HS-5 (cell line): Measurements from ENCODE around the gene RNF114.
A peak's percentile ranks its signal among the peaks of the same experiment; 100 is the strongest.

Source experiments
- DNase-seq: peaks from one replicate; pipeline ENCODE4 v3.0.0-alpha.2; 2012; ENCODE audit warnings: low read depth

Gene RNF114

DNA sequence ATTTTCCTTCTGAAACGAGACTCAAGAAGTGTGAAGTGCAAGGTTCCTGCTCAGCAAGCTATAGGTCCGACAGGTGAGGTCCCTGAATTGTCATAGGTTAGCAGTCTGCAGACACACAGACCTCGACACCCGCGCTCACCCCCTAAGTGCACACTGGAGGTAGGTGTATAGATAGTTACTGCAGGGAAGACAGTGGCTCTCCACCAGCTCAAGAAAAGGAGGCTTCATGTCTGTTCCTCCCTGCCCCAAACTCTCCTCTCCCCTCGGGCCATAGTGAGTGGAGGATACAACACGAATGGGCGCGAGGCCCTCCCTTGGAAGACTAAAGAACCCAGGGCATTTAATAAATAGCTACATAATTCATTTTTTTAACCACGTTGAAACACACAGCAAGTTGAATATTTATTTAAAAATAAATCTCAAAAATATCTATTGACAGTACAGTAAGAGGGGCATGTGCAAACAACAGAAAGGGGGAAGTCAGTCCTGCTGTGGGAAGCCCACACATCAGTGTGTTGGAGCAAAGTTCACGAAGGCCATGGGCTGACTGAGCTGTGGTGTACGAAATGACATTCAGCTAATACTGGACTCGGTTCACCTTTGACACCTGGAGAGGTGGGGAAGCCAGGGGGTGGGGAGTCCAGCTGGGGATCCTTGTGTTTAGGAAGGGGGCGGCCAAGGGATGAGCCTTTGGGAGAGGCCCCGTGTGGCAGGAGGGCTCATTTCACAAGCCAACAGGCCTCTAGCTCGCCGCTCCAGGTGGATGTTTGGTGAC, 31.6 kb upstream of the RNF114 start:
- DNase-seq, result no peak

DNA sequence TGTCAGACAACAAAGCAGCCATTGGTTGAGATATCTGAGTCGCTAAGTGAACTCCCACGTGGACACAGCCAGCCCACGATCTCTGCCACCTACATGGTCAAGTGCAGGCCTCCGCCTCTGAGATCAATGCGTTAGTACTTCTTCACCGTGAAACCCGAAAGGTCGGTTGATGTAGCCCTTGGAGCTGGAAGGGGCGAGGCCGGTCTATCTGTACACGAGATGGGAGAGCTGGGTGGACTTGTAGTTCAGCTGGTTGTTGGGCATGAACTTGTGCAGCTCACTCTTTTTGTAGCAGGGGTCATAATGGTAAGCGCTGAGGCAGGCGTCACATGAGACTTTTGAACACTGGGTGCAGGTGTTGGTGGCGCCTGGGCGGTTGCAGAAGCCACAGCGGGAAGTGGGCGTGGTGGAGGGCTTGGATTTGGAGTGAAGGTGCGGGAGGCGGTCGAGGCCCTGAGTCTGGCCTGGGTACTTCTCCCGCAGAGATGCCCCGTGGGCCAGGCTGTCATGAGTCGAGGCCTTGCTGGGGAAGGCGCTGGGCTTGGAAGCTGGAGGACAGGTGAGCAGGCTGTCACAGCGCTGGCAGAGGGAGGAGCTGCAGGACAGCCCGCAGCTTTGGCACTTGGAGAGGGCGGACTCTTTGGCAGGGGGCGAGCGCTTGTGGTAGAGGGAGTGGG, 30.6 kb upstream of the RNF114 start:
- DNase-seq, result no peak

DNA sequence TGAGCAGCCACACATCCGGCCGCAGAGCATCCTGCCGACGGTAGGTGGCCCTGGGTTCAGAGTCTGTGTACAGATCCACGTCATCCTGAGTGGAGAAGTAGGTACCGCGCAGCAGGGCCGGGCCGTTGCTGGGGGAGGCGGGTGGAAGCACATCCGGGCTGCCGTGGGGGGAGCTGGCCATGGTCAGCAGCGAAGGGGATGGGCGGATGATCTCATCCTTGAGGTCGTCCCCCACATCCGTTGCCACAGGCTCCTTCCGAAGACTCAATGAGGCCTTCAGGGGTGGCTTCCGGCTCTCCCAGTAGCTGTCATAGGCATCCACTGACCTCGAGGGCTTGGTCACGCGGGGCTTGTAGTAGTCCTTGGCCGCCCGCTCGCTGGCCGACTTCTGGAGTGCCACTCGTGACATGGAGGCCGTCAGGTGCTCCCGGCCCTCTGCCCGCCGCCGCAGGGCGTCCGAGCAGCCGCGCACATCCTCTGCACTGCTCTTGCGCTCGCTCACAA, 30.0 kb upstream of the RNF114 start:
- no peak for DNase-seq

DNA sequence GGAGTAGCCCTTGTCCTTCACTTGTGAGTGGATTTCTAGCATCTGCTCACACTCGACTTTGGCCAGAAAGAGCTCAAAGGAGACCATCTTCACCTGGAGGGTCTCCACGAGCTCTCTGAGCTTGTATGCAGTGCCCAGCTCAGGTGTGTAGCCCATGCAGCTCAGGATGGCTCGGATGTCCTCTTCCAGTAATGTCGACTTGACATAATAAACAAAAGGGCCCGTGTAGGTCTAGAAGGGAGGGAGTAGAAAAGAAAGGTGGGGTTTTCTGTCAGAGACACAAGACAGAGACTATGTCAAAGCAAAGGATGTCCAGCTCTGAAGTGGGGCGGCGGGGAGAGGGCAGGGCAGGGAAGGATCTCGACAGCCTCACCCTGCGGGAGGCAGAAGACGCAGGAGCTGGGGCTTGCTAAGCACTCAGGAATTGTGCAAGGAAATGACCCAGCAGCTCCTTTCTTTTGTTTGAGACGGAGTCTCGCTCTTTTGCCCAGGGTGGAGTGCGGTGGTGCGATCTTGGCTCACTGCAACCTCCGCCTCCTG, 29.5 kb upstream of the RNF114 start:
- no peak for DNase-seq

DNA sequence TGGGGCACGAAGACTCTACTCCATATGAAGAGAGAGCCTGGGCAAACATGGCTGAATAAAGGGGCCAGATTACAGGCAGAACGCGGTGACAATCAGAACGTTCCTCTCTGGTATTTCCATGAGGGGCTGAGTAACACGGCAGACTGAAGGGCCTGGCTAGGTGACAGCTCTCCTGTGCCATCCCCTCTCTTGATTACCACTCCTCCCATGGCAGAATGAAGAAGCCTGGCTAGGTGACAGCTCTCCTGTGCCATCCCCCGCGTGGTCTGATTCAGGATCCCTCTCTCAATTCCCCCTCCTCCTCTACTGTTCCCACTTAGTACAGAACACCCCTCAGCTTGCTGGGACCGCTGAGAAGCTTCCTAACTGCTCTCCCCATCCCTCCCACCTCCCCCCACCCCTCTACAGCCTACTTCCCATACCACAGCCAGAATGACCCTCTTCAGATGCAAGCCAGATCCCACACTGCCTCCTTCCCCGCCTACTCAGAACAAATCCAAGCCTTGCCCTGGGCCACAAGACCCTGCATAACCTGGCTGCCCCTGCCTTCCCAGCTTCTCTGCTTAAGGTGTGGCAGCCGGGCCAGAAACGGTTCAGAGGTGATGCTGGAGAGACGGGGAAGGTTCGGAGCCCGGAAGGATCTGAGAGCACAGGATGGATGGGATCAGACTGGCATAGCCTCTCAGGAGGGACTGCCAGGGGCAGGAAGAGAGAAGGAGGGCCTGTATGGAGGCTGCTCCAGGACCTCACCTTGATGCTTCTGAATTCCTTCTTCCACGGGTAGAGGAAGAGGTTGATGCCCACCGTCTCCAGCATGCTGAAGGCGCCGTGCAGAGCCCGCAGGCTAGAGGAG, 28.6 kb upstream of the RNF114 start:
- no peak for DNase-seq

DNA sequence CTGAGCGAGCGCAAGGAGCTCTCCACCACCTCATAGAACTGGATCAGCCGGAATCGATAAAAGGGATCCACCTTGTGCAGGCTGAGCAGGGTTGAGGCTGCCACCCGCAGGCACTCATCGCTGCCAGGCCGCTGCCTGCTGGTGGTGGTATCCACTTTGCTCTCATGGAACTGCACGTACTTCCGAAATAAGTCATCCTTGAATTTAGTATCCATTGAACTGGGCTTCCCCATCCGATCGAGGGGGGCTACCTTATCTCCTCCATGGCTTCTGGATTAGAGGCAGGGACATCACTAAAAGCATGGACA, 28.0 kb upstream of the RNF114 start:
- no peak for DNase-seq

DNA sequence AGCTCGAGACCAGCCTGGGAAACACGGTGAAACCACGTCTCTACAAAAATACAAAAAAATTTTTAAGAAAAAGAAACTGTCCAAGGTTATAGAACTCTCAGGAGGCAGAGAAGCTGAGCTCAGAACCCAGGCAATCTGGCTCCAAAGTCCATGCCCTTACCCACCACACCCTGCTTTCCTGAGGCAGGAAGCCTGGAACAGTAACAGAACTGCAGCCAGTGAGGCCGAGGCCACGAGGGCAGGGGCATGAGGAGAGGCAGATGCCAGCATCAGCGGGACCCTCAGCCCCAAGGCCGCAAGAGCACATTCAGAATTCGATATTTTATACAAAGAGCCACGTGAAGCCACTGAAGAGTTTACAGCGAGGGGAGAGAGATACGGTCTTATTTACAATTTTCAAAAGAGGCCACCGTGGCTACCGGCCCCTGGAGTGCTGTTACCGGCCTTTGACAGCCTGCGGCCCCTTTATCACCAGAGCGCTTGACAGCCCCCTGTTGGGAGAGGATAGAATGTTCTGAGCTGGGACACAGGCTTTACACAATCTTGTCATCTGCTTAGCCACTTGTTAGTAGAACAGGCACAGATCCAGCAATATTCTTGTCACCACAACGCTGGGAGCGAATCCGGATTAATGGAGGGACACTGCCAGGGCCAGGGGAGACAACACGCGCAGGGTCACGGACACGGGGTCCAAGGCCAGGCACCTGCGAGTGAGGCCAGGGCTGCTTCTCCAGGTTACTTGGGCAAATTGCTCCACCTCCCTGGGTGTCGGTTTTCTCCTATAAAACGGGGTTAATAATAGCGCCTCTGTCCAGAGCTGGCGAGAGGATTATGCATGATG, 26.5 kb upstream of the RNF114 start:
- DNase-seq, result no peak

DNA sequence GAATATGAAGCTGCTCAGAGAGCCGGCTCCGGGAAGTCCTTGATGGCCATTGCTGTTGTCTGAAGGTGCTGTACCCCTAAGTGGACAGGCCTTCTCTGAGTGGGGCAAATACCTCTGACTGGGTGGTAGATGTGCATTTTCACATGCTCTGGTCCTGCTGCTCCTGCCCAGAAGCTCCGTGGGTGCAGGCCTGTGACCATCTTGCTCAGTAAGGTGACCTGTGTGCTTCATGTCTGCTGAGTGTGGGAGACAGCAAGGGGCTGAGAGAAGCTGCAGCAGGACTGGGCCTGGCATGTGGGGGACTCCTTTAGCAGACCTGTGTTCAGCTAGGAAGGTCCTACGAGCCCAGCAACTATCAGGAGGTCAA, 25.9 kb upstream of the RNF114 start:
- DNase-seq, result no peak

DNA sequence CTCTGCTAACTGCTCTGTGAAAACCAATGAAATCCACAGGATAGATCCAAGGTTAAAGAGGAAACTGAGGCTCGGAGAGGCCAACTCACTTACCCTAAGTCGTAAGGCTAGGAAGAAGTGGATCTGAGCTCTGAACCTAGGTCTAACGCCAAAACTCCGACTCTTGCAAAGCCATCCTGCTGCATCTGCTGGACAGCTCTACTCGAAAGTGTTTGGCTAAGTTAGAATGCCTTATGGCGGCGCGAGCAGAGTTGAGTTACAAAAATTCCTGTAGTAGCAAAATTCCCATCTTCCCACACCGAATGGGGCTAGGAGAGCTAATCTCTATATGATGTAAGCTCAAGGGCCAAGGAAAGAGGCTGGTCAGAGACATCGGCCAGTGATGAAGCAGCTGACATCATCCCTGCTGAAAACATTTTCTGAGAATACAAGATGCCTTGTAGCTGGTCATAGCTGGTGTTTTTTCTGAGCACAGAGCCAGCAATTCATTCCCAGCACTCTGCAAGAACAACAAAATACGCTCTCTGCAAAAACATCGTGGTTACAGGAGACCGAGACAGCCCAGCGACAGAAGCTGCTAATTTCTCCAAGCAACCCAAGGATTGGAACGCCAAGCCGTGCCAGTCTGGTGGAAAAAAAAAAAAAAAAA, 22.7 kb upstream of the RNF114 start:
- no peak for DNase-seq

DNA sequence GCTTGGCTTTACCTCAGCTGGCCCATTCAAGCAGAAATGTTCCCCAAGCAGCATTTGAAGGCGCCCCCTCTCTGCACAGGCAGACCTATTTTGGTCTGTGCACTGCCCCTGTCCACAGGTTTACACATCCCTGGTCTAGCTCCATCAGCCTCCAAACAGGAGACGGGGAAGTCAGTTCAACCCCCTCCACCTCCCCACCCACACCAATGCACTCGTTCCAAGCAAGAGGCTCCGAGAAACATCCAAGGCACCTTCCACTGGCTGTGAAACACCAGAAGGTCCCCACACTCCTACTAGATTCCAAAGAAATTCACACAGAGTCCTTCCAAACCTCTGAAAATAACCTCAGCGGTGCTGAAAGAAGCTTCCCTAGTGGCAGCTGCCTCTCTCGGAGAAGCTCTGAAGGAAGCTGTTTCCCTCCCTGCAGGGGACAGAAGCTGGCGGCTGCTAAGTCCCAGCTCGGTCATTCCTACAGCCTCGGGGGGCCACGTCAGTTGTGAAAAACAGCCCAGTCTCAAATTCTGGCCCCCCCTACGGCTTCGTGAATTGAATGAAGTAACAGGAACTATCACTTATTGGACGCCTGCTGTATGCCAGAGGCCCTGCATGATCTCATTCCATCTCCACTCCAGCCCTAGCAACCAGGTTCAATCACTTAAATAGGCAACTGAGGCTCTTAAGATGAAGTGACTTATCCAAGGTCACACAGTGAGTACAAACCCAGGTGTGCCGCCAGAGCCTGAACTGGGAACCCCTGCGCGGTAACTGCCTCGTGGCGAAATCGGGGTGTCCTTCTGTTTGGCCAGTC, 21.7 kb upstream of the RNF114 start:
- no peak for DNase-seq

DNA sequence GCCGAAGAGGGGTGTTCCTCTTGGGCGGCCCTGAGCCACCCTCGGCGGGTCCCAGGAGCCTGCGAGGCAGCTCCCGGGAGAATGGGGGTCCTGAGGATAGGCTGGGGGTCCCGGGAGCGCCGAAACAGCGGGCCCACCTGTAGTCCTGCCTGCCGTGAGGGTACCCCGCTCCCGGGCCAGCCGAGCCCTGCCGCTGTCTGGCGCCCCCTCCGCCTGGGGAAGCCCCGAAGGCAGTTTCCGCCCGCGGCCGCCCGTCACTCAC, 21.1 kb upstream of the RNF114 start:
- DNase-seq, result no peak

DNA sequence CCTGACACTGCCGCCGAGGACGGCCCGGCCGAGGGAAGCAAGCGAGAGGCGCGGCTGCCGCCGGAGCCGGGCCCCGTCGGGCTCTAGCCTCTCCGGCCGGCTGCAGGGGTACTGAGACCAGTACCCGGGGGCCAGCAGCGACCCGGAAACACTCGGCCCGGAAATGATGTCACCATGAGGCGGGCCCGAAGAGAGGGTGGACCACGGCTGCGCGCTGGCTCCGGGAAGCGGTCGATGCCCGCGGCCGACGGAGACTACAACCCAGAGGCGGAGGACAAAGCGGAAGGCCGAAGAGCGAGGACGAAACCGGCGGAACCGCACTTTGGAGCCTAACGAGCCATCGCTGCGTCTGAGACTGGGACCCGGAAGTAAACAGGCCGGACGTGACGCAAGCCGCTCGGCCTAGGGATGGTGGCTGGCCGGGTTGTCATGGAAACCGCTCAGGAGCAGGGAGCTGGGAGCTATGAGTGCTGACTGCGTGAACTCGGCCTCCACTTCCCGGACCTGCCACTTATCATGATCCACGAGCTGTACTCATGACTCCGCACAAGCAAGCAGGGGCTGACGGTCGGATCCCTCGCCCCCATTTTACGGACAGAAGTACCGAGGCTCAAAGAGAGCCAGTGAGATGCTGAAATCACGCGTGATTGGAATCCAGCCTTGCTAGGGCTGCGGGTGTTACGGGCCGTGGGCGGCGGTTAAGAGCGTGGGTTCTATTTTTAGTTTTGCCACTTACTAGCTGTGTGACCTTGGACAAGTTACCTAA, 20.6 kb upstream of the RNF114 start, which contains the start of gene SPATA2:
TSS of gene SPATA2 (minus strand) at position 150 of the 766 bp plus-strand sequence. CDS start 7,039 bp downstream, outside the sequence.
- peak; percentile 100 for DNase-seq

DNA sequence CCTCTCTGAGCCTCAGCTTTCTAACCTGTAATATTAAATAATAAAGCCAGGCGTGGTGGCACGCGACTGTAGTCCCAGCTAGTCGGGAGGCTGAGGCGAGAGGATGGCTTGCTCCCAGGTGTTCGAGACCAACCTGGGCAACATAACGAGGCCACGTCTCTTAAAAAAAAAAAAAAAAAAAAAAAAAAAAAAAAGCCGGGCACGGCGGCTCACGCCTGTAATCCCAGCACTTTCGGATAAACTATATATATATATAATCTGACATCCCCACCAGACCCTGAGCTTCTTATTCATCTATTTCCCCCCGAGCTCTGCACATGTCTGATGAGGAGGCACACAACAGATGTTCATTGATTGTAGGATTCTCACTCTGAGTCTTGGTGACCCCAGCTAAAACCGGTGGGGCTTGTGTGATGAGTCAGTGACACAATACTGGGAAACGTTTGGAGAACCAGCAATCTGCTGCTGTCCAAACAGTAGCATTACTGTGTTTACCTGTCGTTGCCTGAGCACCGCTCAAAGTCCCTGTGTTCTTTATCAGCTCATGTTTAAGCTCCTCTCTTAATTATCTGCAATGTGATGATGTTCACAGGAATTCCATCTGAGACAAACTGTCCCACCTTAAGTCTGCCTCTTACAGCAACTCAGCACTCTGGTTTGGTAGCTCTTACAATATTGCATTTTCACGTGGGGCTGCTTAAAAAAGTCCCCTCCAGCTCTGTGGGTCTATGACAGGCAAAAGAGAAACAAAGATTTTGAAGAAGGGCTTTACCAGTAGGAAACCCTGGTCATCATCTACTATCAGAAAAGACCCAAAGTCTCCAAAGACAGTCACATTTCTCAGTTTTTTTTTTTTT, 19.8 kb upstream of the RNF114 start:
- no peak for DNase-seq

DNA sequence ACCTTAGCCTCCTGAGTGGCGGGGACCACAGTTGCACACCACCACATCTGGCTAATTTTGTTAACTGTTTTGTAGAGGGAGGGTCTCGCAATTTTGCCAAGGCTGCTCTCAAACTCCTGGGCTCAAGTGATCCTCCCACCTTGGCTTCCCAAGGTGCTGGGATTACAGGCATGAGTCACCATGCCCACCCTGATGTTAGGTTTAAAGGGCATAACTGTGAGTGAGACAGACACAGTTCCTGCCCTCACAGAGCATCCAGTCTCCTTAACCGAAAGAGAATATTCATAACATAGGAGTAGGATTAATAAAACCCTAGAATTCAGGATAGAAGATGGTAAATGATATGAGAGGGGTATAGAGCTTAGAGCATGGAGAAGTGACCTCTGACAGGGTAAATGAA, 17.8 kb upstream of the RNF114 start:
- no peak for DNase-seq

DNA sequence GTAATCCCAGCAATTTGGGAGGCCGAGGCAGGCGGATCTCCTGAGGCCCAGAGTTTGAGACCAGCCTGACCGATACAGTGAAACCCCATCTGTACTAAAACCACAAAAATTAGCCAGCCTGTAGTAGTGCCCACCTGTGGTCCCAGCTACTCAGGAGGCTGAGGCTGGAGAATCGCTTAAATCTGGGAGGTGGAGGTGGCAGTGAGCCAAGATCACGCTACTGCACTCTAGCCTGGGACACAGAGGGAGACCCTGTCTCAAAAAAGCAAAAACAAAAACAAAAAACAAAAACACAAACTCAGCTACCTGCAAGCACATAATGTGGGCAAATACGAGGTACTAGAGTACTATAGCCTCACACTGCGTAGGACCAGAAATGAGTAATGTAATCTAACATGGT, 17.2 kb upstream of the RNF114 start:
- no peak for DNase-seq

DNA sequence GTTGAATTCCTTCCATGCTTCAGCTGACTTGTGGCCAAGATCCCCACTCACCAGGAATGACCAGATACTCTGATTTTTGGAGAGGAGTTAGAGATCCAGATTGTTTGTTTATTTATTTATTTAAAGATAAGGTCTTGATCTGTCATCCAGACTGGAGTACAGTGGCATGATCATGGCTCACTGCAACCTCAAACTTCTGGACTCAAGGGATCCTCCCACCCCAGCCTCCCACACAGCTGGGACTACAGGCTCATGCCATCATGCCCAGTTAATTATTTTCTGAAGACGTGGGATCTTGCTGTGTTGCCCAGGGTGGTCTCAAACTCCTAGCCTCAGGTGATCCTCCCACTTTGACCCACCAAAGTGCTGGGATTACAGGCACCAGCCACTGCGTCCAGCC, 16.7 kb upstream of the RNF114 start:
- no peak for DNase-seq

DNA sequence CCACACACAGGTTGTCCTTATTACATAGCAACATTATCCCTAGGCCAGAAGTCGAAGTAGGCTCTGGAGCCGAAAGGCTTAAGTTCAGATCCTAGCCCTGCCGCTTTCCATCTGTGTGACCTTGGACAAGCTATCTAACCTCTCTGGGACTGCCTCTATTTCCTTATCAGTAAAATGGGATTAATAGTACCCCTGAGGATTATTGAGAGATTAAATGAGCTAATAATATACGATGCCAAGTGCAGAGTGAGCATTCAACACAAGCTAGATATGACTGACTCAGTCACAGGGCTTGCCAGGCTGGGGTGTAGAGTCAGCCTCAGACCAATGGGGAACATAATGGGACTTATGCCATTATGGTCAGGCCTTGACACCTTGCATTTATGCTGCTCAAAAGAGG, 11.9 kb upstream of the RNF114 start:
- DNase-seq, result no peak

DNA sequence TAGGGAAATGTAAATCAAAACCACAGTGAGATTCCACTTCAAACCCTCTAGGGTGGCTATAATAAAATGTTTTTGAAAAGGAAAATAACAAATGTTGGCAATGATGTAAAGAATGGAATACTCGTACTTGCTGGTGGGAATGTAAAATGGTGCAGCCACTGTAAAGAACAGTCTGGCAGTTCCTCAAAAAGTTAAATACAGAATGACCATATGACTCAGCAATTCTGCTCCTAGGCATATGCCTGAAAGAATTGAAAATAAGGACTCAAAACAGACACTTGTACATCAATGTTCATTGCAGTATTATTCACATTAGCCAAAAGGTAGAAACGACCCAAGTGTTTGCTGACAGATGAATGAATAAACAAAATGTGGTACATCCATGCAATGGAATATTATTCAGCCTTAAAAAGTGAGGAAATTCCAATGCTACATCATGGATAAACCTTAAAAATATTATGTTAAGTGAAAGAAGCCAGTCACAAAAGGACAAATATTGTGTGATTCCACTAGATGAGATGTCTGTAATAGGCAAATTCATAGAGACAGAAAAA, 10.2 kb upstream of the RNF114 start:
- DNase-seq, result no peak
